Erythroblast (primary cell): ENCODE results near the gene PDZRN3.

Source experiments
- GATA1 ChIP-seq: IDR thresholded peaks from 2 replicates; pipeline ENCODE4 v1.6.1; 2011; ENCODE audit warnings: low read depth, mild to moderate bottlenecking, control low read depth, low read length, moderate library complexity
- POLR2A ChIP-seq: IDR thresholded peaks from 2 replicates; pipeline ENCODE4 v1.6.1; 2011; ENCODE audit warnings: mild to moderate bottlenecking, low read length

GRCh38 chr3:73479325-73479724 lies 145.4 kb downstream of the PDZRN3 start:
- TF ChIP-seq POLR2A (no peak), GATA1 (no peak)
